ENCODE measurements around the gene USP37.

The USP37 gene

GRCh38 chr2:218458598-218458997 is 109.6 kb downstream of the USP37 start:
- H3K4me3 ChIP-seq (ENCODE audit: low read length), result no peak overlapping the region
- DNase-seq (ENCODE audit: low read depth), result no peak
- no peak for TF ChIP-seq CTCF (conservative IDR thresholded peaks at IDR 0.05; ENCODE audit: low read length)

- DNase-seq (ENCODE audit: low read depth), result no peak
- no peak overlapping the region for H3K4me3 ChIP-seq (ENCODE audit: low read length)
- TF ChIP-seq CTCF (conservative IDR thresholded peaks at IDR 0.05; ENCODE audit: low read length), result no peak
Observed at GRCh38 chr2:218456849-218457248, 111.3 kb downstream of the USP37 start.

GRCh38 chr2:218452079-218452478 is 116.1 kb downstream of the USP37 start:
- no peak for TF ChIP-seq CTCF (conservative IDR thresholded peaks at IDR 0.05; ENCODE audit: low read length)
- H3K4me3 ChIP-seq (ENCODE audit: low read length), result no peak overlapping the region
- DNase-seq (ENCODE audit: low read depth), result no peak

GRCh38 chr2:218448934-218449333 is 119.2 kb downstream of the USP37 start:
- H3K4me3 ChIP-seq (ENCODE audit: low read length), result no peak overlapping the region
- DNase-seq (ENCODE audit: low read depth), result peak; percentile 5
- TF ChIP-seq CTCF (conservative IDR thresholded peaks at IDR 0.05; ENCODE audit: low read length), result no peak

- TF ChIP-seq CTCF (conservative IDR thresholded peaks at IDR 0.05; ENCODE audit: low read length), result no peak
- no peak overlapping the region for H3K4me3 ChIP-seq (ENCODE audit: low read length)
- DNase-seq (ENCODE audit: low read depth), result no peak
Observed at GRCh38 chr2:218447072-218447471, 121.1 kb downstream of the USP37 start.

- TF ChIP-seq CTCF (conservative IDR thresholded peaks at IDR 0.05; ENCODE audit: low read length), result no peak
- no peak for DNase-seq (ENCODE audit: low read depth)
- no peak overlapping the region for H3K4me3 ChIP-seq (ENCODE audit: low read length)
Observed at GRCh38 chr2:218446547-218446946, 121.6 kb downstream of the USP37 start.

GRCh38 chr2:218445602-218446001 is 122.5 kb downstream of the USP37 start:
- no peak for DNase-seq (ENCODE audit: low read depth)
- H3K4me3 ChIP-seq (ENCODE audit: low read length), result no peak overlapping the region
- no peak for TF ChIP-seq CTCF (conservative IDR thresholded peaks at IDR 0.05; ENCODE audit: low read length)
